CD4-positive, alpha-beta T cell treated with Interleukin-2 at 100 ng/mL for 4 hours (primary cell): ENCODE results near the gene ADGRV1.

ENCODE experiments used
- DNase-seq: peaks from one replicate; pipeline ENCODE4 v3.0.0-alpha.2; 2020; ENCODE audit warnings: low spot score

The ADGRV1 gene

DNA sequence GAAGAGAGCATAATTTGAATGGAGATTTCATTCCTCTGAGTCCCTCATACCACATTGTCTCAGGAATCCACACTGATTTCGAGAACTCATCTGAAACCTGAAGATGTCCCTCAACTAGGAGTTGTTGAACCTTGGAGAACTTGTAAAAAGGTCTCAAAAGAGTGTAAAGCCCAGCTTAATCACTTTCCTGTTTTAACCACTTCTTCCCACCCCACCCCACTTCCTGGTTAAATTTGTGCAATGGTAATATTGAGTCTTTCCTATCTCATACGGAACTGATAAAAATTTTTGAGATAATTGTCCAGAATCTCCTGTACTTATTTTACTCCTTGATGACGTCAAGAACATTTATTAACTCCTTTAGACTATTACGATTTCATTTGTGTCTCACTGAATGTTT lies 583.8 kb downstream of the ADGRV1 start:
- no peak for DNase-seq

DNA sequence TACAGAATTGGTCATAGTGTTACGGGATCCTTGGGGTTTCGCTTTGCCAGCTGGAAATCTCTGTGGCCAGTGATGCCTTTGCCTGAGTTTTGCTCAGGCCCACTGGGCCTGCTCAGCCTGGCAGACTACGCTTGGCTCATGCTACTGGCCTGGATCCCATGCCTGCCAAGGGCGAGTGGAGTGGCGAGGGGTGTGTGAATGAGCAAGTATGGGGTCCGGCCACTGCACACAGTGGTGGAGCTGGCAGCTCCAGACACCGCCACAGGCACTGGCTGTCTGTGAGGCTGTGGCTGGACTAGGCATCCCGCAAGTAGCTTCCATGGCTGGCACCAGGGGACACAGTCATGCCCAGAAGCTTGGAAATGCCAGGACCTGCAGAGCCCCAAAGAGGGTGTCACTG lies 584.2 kb downstream of the ADGRV1 start:
- no peak for DNase-seq

DNA sequence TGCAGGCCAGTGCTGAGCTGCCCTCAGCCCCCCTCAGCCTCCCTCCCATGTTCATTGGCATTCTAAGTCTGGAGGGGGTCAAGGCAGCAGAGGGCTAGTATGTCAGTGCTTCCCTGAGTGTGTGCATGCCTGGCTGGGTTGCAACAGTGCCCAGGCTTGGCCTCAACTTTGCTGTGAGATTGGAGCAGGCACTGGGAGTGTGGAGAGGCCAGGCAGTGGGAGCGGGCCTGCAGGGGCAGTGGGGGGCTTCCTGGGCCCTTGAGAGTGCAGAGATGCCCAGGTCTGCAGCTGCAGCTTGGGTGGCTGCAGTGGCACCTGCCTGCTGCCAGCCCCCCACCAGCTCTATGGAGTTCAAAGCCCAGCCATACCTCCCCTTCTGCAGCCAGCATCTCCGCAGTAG lies 585.2 kb downstream of the ADGRV1 start:
- no peak for DNase-seq

DNA sequence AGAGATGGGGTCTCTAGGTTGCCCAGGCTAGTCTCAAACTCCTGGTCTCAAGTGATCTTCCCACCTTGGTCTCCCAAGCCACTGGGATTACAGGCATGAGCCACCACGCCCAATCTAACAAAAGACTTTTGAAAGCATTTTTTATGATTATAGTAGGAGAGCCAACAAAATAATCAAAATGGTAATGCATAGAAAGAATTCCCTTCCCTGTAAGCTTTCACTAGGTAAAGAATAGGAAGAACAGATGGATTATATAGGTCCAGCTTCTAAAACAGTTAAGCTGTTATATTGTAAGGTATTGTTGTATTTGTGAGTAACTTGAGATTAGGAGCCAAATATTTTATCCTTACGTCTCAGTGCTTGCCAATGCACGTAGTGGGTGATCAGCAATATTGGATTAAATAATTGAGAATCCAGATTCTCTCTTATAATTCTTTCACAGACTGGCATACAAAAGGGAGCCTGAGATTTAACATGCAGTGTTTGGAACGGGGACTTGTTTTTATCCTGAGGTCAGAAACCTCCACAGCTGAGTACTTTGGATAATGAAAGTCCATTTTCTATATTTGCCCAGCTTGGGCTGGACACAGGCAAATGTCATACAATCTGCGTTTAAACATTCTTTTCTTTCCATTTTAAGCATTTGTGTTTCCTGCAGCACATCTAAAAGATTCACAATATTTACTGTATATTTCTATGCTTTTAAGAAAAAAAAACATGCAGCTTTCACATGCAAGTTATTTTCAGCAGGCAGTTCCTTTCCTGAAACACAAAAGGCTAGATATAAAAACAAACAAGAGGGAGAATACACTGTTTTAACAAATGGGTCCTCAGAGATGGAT lies 586.1 kb downstream of the ADGRV1 start:
- DNase-seq, result no peak

DNA sequence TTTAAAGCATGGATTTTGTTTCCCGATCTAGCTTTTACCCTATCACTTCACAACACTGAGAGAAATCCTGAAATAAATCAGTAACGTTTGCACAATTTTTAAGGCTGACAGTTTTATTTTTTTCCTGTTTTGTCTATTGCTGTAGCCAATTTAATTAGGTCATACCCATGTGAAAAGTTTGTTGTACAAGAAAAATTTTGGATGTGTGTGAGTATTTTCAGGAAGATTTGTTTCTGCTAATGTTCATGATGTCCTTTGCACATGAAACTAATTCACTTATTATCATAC lies 586.7 kb downstream of the ADGRV1 start:
- DNase-seq, result no peak

DNA sequence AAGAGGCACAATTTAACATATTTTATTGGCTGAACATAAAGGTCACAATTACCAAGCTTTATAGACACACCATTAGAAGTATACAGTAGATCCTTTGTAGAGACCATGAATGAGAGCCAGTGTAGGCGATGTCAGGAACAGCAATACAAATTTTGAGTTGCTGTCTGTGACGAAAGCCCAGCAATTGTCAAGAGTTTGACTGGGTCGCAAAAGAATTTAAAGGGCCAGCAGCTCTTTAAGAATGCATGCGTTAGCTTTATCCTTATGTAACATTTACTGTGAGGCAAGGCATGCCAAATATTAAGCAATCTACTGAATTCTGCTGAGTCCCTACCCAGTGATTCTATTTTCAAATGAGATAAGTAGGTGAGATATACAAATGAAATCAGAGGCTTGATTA lies 587.6 kb downstream of the ADGRV1 start:
- no peak for DNase-seq

DNA sequence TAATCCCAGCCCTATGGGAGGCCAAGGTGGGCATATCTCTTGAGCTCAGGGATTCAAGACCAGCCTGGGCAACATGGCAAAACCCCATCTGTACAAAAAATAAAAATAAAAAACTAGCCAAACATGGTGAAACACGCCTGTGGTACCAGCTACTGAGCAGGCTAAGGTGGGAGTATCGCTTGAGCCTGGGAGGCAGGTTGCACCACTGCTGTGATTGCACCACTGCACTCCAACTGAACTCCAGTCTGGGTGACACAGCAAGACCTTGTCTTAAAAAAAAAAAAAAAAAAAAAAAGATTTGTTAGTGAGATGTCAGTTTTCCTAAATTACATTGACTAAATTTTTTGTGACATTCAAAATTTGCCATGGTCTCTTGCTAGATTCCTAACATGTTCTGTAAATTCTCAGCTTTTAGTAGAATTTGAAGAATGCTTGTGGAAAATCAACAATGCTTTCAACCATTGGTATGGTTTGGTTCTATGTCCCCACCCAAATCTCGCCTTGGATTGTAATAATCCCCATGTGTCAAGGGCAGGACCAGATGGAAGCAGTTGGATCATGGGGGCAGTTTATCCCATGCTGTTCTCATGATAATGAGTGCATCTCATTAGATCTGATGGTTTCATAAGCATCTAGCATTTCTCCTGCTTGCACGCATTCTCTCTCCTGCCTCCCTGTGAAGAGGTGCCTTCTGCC lies 588.5 kb downstream of the ADGRV1 start:
- no peak for DNase-seq

DNA sequence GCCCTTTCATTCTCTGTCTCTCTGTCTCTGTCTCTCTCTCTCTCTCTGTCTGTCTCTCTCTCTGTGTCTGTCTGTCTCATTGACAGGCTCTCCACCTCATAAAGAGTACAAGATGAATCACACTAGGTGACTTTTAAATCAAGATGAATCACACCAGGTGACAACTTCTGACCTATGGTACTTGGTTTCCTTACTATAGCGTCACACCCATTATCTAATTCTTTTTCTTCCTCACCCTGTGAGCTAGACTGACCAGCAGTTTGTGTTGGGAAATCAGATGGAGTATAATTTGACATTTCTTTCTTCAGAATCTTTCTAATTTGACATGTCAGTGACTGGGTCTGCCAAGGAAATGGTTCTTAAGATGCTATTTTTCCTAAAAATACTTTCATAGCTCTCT lies 591.6 kb downstream of the ADGRV1 start:
- DNase-seq, result no peak

DNA sequence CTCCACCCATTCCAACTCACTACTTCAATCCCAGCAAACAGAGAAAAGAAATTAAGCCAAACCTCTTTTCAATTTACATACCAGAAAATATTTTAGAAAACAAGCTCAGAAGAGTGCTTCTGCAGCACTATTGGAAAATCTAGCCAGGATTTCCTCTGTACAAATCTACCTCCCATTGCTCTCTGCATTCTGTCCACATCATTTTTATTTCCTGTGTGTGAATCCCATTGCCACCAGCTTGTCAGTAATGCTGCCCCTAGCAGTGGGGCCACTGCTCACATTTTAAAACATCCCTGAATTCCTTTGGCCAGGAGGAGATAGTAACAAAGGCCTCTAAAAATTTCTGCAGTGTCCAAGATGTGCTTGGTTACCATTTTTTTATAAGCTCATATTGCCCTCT lies 592.0 kb downstream of the ADGRV1 start:
- no peak for DNase-seq

DNA sequence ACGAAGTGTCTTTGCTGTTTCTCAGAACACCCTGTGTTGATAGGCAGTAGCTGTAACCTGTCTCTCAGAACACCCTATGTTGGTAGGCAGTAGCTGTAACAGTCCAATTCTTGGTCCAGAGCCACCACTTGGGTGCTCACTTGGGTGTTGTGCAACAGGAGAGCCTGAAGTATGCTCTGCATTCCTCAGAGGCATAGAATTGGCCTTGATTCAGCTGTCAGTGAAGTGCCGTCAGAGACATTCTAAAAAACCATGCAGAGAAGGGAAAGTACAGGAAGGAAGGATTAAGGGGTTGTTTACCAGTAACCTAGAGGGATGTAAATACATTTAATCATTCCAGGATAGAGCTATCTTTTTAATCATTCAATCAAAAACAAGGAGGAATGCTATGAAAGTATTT lies 593.4 kb downstream of the ADGRV1 start:
- DNase-seq, result no peak

DNA sequence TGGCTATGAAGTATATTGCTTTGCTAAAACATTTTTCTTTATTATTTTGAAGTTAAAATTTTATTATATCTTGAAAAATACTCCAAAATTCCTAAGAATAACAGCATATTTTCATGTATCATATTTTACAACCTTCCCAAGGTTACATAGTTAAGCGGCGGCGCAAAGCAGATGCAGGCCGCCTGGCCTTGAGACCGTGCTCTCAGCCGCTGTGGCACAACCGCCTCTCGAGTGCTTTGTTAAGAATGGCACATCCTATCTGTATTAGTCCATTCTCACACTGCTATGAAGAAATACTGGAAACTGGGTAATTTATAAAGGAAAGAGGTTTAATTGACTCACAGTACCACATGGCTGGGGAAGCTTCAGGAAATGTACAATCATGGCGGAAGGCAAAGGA lies 595.7 kb downstream of the ADGRV1 start:
- no peak for DNase-seq

DNA sequence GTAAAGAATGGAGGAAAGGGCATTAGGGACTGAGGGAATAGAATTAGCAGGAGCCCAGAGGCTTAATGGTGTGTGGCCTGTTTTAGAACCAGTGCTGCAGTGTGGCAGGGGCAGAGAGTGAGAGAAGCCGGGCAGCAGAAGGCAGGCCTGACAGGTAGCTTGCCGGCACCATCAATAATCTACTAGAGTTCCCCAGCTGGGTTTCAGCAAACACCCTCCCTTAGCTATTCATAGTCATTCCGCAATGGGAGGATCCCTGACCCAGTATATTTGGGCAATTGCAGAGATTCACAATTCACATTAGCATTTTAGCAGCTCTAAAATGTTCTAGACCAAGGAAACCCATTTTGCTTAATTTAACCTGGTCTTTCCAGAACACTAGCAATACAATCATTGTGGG lies 596.7 kb downstream of the ADGRV1 start:
- no peak for DNase-seq

DNA sequence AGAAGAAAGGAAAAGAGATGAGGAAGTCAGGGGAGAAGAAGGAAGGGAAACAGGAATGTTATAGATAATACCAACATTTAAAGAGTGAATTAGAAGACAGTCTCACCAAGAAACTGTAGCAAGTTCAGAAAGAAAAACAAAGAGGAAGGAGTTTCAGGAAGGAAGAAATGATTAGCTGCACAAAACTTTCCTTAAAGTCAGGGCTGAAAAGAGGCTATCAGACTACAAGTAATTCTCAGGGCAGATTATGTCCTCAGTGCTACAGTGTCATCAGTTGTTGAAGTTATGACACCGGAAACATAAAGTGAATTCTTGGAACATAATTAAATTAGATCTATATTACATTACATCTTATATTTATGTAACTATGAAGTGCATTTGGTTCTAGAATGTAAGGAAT lies 597.6 kb downstream of the ADGRV1 start:
- no peak for DNase-seq

DNA sequence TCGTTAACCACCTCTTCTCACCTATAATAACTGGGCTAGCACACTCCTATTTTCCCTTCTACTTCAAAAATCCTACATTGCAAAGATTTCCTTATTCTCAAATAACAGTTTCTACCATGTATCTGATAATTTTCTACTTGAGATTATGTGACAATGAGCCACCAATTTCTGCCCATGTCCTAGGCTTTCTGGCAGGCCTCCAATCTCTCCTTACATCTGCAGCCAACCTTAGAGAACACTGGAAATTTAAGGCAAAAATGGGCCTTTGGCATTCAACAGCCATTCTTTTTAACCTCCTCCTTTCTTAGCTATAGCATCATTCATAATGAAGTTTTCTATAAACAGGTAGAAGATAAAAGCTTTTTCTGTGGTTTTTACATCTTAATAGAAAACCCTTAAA lies 599.4 kb downstream of the ADGRV1 start:
- DNase-seq, result no peak

DNA sequence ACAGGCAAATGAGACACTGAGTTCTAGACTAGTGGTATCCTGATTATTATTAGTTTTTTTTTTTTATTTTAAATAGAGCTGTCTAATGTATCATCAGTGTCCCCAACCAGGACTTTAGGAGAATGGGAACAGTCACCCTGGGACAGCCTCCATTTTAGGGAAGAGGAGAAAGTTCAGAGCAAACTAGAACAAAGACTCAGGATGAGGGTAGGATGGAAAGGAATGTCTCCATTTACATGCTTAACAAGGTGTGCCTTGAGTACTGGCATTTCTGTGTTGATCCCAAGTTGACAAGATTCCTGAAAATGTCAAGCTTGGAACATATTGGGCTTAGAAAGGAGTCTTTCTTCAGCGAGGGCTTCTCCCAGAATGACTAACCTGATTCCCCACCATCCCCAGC lies 601.0 kb downstream of the ADGRV1 start:
- no peak for DNase-seq

DNA sequence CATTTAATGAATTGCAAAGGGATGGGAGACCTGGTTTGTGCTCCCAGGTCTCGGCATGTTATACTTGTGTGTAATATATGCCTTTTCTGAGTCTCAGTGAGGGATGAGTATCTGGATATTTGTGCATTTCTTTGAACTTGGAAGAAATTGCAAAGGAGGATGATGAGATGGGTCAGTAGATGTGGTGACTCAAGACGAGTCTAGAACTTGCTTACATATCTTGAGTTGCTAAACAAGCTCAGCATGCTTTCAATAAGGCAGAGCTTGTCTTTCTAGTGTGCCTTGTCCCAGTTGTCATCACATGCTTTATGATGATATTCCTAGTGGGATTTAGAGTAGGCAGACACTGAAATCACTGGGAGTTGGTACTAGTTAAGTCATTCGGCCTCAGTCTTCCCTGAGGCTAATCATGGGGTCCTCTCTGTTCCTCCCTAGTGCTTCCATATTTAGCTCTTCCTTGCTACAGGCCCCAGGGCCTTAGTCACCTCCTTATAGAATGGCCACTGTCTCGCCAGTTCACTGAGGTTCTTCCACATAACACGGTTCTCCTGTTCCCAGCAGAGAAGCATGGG lies 602.2 kb downstream of the ADGRV1 start:
- no peak for DNase-seq

DNA sequence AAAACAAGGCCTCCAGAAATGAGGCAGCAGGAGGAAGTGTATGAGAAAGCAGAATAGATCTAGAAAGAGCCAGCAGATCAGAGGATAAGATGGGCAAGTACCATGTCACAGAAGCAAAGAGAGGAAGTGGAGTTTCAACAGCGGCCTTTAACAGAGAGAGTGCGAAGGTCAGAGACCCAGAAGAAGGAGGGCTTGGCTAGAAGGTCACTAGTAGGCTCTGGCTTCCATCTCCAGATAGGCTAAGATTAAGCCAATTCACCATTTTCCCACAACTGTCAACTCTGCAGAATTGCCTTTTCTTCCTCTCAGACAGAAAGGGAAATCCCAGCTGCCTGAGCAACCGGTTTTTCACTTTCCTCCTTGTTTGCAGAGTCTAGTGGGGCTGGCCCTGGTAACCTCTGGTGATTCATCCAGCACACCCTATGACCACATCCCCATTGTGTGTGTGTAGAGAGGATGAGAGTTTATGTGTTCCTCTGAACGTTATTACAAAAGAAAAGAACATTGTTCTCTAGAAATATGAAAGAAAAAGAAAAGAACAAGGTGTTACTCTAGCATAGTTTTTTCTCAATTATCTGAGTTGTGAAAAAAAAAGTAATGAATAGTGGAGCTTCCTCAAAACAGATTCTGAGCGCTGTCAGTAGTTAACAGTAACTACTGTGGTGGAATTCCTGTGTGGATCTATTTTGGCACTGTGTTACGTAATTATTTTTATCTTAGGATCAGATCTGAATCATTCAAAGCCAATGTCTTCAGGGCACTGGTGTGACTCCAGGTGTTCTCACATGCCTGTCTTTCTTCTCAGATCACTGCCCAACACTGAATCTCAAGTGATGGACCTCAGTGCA lies 604.2 kb downstream of the ADGRV1 start:
- DNase-seq, result peak; percentile 59

DNA sequence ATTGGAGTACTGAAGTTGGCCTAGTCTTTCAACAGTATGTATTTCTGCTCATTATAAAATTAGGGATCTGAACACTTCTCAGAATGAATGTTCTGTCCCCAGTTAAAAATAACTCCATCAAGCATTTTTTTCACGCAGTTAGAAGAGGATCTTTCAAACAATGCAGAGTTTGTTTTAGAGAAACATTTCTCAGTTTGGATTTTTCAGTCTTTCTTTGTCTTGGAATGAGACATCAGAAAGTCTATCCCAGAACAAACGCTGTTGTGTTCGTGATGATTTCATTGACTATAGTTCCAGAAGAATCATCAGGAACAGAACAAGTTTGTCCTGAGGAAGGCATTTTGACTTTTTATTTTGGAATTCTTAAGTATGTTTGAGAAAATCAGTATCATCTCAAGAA lies 605.8 kb downstream of the ADGRV1 start:
- no peak for DNase-seq

DNA sequence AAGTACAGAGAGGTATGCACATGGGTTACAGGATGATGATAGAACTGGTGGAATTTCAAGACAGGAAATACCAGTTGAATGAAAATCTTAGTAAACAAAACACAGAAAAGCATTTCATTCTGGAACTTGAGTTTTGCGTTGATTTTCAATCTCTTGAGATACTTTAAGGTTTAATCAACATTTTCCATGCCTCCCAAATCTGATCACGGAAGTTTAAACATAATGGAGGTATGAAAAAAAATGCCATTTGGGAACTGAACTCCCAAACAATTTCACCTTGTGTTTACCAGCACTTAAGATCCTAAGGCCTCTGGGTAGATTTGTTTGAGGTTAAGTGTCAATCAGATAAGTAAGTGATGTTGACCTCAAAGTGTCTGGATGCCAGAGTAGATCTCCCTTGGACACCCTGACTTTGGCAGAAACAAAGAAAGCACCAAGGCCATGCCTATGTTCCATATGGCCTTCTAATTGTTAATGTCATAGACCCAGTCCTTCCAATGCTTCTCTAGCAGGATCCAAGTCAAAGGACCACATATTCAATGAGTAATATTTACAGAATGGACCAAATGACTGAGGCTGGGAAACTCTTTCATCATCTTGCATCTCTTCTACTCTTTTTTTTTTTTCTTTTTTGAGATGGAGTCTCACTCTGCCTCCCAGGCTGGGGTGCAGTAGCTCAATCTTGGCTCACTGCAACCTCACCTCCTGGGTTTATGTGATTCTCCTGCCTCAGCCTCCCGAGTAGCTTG lies 607.6 kb downstream of the ADGRV1 start:
- DNase-seq, result no peak

DNA sequence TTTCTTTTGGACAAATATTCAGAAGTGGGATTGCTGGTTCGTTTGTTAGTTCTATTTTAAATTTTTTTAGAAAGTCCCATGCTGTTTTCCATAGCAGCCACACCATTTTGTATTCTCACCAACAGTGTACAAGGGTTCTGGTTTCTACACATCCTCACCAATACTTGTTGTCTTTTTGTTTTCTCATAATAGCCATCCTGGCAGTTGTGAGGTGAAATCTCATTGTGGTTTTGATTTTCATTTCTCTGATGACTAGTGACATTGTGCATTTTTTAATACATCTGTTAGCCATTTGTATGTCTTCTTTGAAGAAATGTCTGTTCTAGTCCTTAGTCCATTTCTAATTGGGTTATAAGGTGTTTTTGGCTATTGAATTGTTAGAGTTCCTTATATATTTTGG lies 610.3 kb downstream of the ADGRV1 start:
- no peak for DNase-seq

DNA sequence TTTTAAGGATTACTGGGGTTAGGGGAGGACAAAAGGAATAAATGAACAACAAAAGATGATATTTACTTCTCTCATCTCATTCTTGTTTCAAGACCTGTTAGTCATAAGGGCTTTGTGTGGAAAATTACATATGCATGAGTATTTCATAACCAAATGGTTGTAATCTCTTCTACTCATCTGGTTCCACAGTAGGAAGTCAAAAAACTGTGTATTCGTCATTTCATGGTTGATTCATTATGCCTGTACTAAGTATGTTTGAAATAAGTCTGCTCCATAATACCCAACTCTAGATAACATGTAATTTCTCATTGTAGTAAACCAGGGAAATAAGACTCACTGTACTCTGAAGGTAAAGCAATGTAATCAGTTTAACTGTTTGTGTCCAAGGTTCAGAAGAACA lies 611.7 kb downstream of the ADGRV1 start:
- no peak for DNase-seq

DNA sequence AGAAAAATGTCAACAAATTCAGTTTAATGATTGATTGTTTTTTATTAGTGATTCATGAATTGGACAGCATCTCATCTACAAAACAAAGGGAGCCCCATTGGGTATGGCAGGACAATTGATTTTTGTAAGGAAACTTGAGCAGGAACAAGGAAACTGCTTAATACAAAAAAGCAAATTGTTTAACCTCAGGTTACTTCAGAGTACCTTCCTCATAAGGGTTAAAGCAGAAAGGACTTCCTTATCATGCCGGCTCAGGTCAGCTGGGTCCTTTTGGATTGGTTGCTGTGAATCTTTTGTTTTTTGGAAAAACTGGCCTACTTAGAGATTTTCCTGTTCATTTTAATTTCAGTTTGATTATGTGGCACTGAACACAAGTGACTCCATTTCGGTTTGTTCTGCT lies 612.7 kb downstream of the ADGRV1 start:
- no peak for DNase-seq
